ENCODE data around the gene NOP53.
"Not testable (repeated sequence)": the region's sequence is repeated elsewhere in the genome, so short reads cannot be mapped to it uniquely, and the experiment has no call there.

NOP53 gene

DNA sequence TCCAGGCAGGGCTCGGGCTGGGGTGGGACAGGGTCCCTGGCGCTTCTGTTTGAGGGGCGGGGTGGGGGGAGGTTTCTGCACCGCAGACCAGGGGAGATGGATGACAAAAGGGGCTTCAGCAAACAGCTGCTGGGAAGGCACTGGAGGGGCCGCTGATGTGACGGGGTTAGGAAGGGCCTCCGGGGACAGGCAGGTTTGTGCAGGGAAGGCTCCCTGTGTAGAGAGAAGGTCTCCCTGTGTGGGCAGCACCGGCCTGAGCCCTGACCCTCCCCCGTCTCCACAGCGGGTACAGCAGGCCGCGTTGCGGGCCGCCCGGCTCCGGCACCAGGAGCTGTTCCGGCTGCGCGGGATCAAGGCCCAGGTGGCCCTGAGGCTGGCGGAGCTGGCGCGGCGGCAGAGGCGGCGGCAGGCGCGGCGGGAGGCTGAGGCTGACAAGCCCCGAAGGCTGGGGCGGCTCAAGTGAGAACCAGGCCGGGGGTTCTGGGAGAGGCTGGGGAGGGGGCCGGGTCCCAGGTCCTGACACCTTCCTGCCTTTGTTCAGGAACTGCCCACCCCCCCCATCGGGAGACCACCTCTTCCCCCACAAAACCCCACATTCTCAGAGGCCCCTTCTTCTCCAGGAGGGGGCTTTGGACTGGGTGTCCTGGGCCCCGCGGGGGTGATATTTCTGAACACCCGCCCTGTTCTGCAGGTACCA is 9.9 kb downstream of the NOP53 start:
- FAIRE-seq, result no peak

DNA sequence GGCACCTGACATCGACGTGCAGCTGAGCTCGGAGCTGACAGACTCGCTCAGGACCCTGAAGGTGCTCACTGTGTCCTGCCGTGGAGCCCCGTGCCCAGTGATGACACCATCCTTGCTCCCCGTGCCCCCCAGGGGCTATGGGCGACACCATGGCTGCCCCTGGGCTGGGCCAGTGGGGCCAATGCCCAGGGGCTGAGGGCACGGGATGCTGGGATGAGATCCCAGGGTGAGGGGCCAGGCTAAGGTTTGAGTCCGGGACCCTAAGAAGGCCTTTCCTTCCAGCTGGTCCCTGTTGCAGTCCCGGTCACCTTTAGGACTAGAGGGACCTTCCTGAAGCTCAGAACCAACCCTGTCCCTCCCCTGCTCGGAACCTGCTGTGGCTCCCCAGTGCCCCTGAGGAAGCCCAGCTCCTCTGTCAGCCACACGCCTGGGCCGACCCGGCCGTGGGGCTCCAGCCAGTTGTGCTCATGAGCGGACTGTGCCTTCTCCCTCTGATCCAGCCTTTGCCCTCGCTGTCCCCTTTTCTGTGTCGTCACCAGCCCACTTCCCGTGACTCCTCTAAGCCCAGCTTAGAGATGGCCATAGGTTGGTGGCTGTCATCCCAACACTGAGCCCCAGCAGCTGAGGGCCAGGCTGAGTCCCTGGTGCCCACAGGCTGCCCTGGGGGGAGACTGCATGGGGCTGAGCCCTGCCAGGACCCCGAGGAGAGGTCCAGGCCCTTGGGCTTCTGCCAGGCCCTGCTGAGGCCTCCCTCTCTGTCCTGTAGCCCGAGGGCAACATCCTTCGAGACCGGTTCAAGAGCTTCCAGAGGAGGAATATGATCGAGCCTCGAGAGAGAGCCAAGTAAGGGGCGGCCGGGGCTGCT is 10.6 kb downstream of the NOP53 start:
- no peak for FAIRE-seq

DNA sequence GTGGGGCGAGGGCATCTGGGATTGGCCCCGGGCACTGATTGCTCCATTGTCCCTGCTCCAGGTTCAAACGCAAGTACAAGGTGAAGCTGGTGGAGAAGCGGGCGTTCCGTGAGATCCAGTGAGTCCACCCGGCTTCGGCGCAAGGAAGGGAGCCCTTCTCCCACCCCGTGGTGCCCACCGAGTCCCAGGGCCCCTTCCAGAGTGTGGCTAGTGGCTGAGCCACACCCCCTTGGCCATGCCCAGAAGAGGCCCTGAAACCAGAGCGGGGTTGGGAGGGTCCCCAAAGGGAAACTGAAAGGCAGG is 11.2 kb downstream of the NOP53 start:
- no peak for FAIRE-seq

DNA sequence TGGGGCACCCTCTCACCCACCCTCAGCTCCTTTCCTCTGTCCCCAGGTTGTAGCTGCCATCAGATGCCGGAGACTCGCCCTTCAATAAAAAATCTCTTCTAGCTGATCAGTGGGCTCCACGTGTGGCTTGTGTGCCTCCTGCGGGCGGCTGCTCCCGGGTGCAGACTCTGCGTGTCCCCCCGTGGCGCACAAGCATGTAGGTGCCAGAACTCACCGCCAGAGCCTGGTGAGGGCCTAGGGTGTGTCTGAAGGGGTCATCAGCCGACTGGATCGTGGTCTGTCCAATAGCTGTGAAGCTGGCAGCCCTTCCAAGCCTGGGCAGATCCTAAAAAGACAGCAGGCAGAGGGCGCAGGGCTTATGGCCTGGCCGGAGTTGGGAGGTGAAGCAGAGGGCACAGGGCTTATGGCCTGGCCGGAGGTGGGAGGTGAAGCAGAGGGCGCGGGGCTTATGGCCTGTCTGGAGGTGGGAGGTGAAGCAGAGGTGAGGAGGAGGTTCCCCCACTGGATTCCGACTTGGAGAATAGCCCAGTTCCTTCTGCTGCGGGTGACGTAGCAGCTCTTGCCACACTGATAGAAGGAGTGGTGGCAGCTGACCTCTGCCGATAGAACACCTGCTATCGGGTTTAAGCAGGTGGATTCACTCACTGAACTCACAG is 11.7 kb downstream of the NOP53 start:
- no peak for FAIRE-seq

DNA sequence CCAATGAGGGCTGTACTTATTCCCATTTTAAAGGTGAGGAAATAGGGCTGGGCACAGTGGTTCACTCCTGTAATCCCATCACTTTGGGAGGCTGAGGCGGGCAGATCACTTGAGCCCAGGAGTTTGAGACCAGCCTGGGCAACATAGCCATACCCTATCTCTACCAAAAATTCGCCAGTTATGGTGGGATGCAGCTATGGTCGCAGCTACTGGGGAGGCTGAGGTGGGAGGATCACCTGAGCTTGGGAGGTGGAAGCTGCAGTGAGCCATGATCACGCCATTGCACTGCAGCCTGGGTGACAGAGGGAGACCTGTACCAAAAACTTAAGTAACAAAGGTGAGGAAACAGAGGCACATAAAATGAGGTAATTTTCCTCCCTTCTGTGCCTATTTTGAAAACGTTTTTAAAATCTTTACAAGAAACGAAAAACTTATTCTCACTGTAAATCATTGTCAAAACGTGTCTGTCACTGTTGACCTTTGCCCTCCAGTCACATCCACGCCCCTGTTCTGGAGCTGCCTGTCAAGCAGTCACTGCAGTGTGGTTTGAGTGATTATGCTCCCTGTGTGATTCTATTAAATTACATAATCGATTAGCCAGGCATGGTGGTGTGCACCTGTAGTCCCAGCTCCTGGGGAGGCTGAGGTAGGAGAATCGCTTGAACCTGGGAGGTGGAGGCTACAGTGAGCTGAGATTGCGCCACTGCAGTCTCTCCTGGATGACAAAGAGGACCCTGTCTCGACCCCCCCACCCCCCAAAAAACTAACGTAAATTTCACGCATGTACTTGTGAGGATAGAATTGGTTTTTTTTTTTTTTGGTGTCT is 12.5 kb downstream of the NOP53 start:
- no peak for FAIRE-seq

DNA sequence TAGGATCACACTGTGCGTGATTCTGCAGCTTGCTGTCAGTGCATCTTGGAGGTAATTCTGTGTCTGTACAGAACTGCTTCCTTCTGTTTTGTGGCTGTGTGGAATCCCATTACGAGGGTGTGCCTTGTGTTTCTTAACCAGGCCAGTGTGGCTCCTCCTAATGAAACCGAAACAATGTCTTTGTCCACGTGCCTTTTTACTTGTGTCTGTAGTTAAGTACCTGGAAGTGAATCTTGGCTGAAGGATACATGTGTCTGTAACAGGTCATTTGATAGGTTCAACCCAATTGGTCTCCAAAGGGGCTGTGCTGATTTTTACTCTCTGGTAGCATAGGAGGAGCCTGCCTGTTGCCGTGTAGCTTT is 13.1 kb downstream of the NOP53 start:
- no peak for FAIRE-seq

DNA sequence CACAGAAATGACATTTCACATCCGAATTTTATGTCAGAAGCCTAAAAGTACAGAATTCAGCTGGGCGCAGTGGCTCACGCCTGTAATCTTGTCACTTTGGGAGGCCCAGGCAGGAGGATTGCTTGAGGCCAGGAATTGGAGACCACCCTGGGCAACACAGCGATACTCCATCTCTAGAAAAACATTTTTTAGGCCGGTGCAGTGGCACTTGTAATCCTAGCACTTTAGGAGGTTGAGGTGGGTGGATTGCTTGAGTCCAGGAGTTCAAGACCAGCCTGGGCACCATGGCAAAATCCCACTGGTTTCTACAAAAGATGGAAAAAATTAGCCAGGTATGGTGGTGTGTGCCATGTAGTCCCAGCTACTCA is 15.3 kb downstream of the NOP53 start:
- no peak for FAIRE-seq

DNA sequence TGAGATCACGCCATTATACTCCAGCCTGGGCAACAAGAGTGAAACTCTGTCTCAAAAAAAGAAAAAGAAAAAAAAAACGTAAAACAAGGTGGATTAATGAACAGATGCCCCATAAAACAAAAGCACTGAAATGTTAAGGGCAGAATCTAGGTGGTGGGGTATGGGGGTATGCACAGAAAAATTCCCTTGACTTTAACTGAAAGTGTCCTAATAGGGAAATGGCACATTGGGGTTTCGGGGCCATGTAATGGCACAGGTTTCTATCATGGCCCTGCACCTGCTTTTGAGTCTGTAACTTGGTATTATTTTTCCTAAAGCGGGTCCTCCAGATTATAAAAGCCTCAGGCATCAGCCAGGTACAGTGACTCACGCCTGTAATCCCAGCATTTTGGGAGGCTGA is 16.2 kb downstream of the NOP53 start:
- no peak for FAIRE-seq

DNA sequence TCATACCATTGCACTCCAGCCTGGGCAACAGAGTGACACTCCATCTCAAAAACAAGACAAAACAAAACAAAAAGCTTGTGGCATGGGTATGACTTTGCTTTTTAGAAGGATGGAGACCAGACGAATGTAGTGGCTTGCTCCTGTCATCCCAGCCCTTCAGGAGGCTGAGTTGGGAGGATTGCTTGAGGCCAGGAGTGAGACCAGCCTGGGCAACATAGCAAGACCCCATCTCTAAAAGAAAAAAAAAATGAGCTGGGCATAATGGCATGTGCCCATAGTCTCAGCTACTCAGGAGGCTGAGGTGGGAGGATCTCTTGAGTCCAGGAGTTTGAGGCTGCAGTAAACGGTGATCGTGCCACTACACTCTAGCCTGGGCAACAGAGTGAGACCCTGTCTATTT is 16.8 kb downstream of the NOP53 start:
- no peak for FAIRE-seq

DNA sequence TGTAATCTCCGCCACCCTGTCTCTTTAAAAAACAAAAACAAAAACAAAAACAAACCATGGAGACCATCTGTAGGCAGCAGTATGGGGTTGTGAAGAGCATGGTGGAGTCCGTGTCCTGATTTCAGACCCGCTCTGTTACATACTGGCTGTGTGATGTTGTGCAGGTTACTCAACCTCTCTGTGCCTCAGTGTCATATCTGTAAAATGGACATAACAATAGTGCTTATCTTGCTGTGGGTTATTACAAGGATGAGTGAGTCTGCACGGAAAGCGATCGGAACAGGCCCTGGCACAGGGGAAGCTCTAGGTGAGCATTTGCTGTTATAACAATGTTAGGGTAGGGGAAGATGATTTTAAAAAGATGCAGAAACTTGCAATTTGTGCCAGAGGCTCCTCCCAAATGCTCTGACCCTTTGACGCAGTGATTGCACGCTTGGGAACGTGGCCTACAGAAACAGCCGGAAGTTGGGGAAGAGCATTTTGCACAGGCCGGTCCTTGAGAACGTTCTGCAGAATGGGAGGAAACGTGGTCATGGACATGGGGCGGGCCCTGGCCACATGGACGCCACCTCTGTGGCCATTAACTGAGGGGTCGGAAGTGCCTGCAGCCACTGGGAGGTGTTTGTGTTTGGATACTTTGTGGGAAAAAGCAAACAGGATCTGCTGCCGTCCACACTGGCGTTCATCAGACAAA is 17.4 kb downstream of the NOP53 start:
- FAIRE-seq, result no peak

DNA sequence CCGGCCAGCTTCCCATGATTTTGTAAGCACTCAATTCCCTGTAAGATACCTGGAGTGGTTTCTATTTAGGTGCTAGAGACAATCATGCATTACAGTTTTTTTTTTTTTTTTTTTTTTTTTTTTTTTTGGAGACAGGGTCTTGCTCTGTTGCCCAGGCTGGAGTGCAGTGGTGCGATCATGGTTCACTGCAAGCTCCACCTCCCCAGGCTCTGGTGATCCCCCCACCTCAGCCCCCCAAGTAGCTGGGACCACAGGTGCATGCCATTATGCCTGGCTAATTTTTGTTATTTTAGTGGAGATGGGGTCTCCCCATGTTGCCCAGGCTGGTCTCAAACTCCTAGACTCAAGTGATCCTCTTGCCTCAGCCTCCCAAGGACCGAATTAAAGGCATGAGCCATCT is 19.4 kb downstream of the NOP53 start:
- not testable (repeated sequence) for FAIRE-seq

DNA sequence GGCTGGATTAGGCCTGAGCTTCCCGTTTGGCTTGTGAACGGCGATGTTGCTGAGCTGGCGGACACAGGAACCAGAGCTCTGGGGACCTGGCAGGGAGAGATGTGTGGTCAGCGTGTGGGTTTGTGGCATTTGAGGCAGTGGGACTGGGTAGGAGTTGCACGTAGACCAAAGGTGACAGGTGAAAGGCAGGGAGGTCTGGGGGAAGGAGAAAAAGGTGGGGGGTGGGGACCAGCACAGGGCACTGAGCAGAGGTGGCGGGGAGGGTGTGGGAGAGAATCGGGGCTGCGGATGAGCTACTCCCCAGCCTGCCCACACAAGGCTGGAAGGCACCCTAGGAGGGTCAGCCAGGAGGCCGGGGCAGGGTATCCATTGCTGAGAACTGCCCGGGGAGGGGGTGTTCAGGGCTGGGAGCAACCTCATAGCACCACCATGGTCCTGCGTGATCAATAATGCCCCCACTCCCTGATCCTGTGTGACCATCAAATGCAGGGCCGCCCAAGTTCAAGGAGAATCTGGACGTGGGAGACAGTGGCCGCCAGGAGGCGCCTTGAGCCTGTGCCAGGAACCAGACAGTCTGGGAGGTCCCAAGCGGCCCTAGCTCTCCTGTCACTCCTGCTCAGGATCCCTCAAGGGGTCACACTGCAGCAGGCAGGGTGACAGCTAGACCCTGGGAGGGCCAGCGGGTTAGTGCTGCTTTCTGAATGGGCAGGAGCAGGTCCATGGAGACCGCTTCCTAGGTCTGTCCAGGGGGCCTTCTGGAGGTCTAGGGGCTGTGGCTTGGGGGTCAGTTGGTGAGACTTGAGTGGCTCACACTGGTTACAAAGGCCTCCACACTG is 20.4 kb downstream of the NOP53 start:
- FAIRE-seq, result no peak

DNA sequence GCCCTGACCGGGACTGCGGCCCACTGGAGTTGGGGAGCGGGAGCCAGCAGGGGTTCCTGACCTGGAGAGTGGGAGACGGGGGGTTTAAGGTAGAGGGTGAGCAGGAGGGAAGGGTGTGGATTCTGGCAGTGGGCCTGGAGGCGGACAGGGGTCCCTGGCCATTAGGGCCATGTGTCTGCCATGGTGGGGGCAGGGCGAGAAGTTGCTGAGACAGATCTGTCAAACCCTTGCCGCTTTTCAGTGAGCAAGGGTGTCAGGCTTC is 20.9 kb downstream of the NOP53 start:
- FAIRE-seq, result no peak

DNA sequence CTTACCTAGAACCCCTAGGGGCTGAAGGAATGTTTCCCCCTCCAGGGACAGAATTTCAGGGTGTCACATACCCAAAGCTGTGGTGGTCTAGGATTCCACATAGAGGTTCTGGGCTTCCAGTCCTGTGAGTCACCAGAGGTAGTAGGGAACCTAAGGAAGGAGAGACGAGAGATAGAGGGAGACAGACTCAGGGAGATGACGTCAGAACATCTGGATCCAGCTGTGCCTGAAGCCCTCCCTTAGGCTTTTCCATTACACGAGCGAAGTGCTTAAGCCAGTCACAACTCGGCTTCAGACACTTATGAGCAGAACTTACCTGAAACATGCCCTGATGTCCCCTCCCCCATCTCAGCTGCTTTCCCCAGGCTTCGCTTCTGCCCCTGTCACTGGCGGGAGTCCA is 21.3 kb downstream of the NOP53 start:
- FAIRE-seq, result no peak

DNA sequence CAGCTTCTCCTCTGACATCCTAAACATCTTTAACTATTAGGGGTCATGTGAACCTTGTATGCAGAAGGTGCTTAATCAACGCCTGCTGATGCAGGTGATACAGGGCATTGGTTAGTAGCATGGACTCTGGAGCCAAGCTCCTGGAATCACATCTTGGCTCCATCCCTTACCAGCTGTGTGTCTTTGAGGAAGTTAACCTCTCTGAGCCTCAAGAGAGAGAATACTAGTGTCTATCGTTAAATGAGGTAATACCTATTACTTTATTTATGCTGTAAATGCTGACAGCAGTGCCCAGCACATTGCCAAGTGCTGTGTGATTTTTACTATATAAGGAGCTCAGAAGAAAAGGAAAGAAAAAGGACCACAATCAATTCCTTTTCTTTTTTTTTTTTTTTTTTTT is 22.0 kb downstream of the NOP53 start:
- FAIRE-seq, result no peak

DNA sequence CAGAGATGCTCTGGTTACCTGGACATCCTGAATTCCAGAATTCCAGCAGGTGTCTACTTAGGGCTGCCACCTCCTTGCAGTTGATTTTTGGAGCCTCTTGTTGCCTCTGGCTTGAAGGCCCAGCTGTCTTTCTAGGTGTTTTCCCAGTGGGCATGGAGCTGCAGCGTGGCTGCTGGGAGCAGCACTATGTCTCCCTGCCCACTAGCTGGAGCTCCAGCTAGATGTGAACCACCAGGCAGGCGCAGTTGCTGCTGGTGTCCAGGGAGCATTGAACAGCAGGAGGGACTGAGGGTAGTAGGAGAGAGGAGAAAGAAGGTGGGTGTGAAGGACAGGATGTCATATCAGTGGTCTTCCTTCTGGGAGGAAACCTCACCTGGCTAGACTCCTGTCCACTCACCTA is 23.3 kb downstream of the NOP53 start:
- no peak for FAIRE-seq

DNA sequence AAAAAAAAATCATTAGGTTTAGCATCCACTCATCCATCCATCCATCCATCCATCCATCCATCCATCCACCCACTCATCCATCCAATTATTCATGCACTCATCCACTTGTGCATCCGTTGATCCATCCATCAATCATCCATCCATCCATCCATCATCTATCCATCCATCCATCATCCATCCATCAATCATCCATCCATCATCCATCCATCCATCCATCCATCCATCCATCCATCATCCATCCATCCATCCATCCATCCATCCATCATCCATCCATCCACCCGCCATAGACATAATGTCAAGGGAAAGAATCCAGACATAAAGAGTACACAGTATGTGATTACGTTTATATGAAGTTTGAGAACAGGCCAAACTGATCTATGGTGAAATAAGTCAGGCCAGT is 24.2 kb downstream of the NOP53 start:
- no peak for FAIRE-seq

DNA sequence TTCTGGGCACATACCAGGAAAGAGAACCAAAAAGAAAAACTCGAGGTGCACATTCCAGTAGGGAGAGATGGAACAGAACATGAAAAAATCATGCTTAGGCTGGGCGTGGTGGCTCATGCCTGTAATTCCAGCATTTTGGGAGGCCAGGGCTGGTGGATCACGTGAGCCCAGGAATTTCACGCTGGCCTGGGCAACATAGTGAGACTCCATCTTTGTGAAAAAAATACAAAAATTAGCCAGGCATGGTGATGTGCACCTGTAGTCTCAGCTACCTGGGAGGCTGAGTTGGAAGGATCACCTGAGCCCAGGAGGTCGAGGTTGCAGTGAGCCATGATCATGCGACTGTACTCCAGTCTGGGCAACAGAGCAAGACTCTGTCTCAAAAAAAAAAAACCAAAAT is 25.9 kb downstream of the NOP53 start:
- not testable (repeated sequence) for FAIRE-seq

DNA sequence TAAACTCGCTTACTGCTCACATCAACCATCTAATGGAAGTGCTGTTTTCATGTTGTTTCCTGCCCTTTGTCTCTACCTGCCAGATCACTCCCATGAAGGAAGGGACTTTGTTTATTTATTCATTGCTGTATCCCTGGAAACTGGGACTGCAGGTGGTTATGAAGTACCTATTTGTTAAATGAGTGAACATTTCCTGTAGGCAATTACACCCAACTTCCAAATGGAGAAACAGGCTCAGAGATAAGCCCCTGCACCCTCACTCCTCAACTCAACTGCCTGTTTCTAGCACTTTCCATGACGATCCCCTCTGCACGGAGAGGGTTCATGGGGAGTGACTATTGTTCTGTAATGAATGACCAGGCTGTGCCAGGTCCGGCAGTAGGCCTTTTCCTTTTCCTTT is 31.2 kb downstream of the NOP53 start:
- no peak for FAIRE-seq

DNA sequence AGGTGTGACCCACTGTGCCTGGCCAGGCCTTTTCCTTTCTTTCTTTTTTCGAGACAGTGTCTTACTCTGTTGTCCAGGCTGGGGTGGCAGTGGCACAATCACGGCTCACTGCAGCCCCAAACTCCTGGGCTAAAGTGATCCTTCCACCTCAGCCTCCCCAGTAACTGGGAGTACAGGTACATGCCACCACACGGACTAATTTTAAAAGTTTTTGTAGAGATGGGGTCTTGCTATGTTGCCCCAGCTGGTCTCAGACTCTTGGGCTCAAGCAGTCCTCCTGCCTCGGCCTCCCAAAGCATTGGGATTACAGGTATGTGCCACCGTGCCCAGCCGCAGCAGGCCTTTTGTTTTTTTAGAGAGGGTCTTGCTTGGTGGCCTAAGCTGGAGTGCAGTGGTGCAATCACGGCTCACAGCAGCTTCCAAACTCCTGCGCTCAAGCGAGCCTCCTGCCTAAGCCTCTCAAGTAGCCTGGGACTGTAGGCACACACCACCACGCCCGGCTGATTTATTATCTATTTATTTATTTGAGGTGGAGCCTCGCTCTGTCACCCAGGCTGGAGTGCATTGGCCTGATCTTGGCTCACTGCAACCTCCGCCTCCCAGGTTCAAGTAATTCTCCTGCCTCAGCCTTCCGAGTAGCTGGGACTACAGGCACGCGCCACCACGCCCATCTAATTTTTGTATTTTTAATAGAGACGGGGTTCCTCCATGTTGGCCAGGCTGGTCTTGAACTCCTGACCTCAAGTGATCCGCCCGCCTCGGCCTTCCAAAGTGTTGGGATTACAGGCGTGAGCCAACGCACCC is 32.1 kb downstream of the NOP53 start:
- not testable (repeated sequence) for FAIRE-seq
